Measurements from ENCODE around the gene SLC1A7. TPM values are rescaled to one million over a fixed set of nuclear protein-coding genes. Genes with fewer than 3 reads are reported as not detected.
A peak's percentile ranks its signal among the peaks of the same experiment; 100 is the strongest.

The SLC1A7 gene
- total and polyA plus RNA-seq, 3 donors from 2014 or later: 0.32 to 1.2 (median 0.47) TPM

DNA sequence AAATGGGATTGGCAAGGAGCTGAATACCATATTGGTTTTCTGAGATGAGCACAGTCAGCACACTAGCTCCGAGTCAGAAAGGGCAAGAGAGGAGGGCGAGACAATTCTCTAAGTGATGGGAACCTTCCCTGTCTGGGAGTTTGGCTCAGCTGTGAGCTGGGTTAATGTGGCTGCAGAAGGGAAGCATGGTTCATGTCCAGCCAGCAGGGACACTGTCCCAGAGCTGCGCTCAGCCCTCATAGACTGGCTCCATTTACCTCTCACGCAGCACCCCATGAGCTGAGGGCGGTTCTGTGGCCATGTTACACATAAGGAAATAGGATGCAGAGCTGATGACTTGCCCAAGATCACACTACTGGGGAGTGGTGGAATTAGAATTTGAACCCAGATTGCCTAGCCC, 38.5 kb upstream of the SLC1A7 start:
- H3K4me3 ChIP-seq: no peak overlapping the region
- no peak for DNase-seq
- no peaks in the 10 kb centered on the region for H3K9me3 ChIP-seq
- no peaks in the 10 kb centered on the region for H3K36me3 ChIP-seq (ENCODE audit: low read depth, missing control alignments)
- no peak overlapping the region for H3K27ac ChIP-seq
- WGBS, 2 donors: 91 to 95% methylated on average over 5 of the region's 5 CpGs
- no peaks in the 10 kb centered on the region for H3K27me3 ChIP-seq
- intact Hi-C loops (cut with DNase I; ENCODE audit: low total_unique reads): loop anchor here (10.0 kb wide), 1 partner anchor 256 kb away; the partner anchor contains the start of genes ECHDC2 and SCP2
- H3K4me1 ChIP-seq: peaks cover 23% of the 10 kb centered on the region
- TF ChIP-seq POLR2A (IDR thresholded peaks at IDR 0.05) (no peak), CTCF (IDR thresholded peaks at IDR 0.05) (no peak)

DNA sequence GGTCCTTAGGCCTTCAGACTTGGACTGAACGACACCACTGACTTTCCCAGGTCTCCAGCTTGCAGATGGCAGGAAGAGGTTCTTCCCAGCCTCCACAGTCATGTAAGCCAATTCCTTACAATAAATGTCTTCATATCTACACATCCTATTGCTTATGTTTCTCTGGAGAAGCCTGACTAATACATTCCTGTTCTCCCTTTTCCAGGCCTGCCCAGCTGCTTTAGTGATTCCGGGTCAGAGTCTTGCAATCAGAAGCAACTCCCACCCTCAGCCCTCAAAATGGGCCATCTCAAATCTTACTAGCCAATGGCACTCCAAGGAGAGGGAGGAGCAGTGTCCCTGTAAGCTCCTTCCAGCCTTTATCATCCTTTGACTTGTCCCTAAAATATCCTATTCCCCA, 37.8 kb upstream of the SLC1A7 start:
- Histone ChIP-seq H3K4me1 (peaks cover 23% of the 10 kb centered on the region), H3K9me3 (no peaks in the 10 kb centered on the region), H3K27me3 (no peaks in the 10 kb centered on the region), H3K4me3 (no peak overlapping the region), H3K27ac (no peak overlapping the region), H3K36me3 (ENCODE audit: low read depth, missing control alignments) (no peaks in the 10 kb centered on the region)
- TF ChIP-seq POLR2A (IDR thresholded peaks at IDR 0.05) (no peak), CTCF (IDR thresholded peaks at IDR 0.05) (no peak)
- intact Hi-C loops (cut with DNase I; ENCODE audit: low total_unique reads): loop anchor here (10.0 kb wide), 1 partner anchor 255 kb away; the partner anchor contains the start of genes ECHDC2 and SCP2
- DNase-seq: no peak
- 72 to 82% methylated on average over 2 of the region's 2 CpGs for WGBS, 2 donors

DNA sequence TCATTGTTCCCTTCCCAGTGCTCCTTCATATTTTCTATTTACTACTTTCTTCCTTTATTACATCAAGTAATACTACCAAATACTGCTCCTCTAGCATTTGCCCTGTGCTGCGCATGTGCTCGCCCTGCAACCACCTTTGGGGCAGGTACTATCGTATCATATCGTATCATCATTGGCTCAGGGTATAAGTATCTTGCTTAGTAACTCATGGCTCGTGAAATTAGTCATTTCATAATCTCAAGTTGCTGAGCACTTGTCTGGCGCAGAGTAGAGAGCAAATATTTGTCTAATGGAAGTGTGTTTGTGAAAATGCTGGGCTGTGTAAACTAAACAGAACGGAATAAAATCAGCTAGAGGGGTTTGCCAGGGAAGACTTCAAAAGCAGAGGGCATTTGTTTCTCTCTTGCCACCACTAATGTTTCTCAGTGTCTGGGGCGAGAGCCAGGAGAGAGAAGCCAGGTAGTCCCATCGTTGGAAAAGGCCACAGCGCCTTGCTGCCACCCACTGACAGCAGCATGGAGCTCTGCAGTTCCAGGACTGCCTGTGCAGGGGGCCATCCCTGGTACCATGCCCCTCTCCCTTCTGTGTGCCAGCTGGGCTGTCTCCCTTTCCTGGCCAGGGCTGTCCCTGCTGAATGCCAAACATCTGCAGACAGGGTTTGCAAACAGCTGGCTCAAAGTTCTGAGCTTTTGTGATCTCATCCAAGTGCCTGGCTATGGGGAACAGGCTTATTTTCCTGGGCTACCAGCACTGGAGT, 34.2 kb upstream of the SLC1A7 start:
- 73 to 82% methylated on average over 10 of the region's 10 CpGs for WGBS, 2 donors
- H3K4me1 ChIP-seq: peaks cover under 1% of the 10 kb centered on the region
- no peaks in the 10 kb centered on the region for H3K27me3 ChIP-seq
- H3K27ac ChIP-seq: no peak overlapping the region
- no peaks in the 10 kb centered on the region for H3K9me3 ChIP-seq
- DNase-seq: peak; percentile 55
- TF ChIP-seq CTCF (IDR thresholded peaks at IDR 0.05) (no peak), POLR2A (IDR thresholded peaks at IDR 0.05) (no peak)
- no peak overlapping the region for H3K4me3 ChIP-seq
- intact Hi-C loops (cut with DNase I; ENCODE audit: low total_unique reads): no loop called here
- no peaks in the 10 kb centered on the region for H3K36me3 ChIP-seq (ENCODE audit: low read depth, missing control alignments)

- H3K36me3 ChIP-seq (ENCODE audit: low read depth, missing control alignments): no peaks in the 10 kb centered on the region
- no peak for DNase-seq
- WGBS, 2 donors: 80 to 84% methylated on average over 9 to 10 of the region's 10 CpGs
- no peaks in the 10 kb centered on the region for H3K27me3 ChIP-seq
- no peaks in the 10 kb centered on the region for H3K4me1 ChIP-seq
- H3K27ac ChIP-seq: no peak overlapping the region
- intact Hi-C loops (cut with DNase I; ENCODE audit: low total_unique reads): no loop called here
- H3K9me3 ChIP-seq: no peaks in the 10 kb centered on the region
- no peak overlapping the region for H3K4me3 ChIP-seq
- no peak for TF ChIP-seq CTCF (IDR thresholded peaks at IDR 0.05)
- no peak for TF ChIP-seq POLR2A (IDR thresholded peaks at IDR 0.05)
These were observed 32.8 kb upstream of the SLC1A7 start for GRCh38 chr1:53174971-53175913.

All from testis (tissue), 3 donors.